Neuronal stem cell (in vitro differentiated cells): ENCODE results near the gene PIK3AP1. TPM values are rescaled to one million over a fixed set of nuclear protein-coding genes. Genes with fewer than 3 reads are reported as not detected.
"Not testable (repeated sequence)": the region's sequence is repeated elsewhere in the genome, so short reads cannot be mapped to it uniquely, and the experiment has no call there.

Experiments used
- DNase-seq: peaks from one replicate; pipeline ENCODE4 v3.0.0-alpha.2; 2013; ENCODE audit warnings: low spot score
- H2AFZ ChIP-seq: one replicate; pipeline ENCODE4 v1.6.1; 2013; ENCODE audit warnings: mild to moderate bottlenecking, low read length, inconsistent platforms
- H2AK5ac ChIP-seq: 2 replicates; pipeline ENCODE4 v1.6.1; 2013; ENCODE audit warnings: low read depth, mild to moderate bottlenecking, inconsistent platforms, low read length, moderate library complexity, mixed read lengths
- H2BK120ac ChIP-seq: 2 replicates; pipeline ENCODE4 v1.6.1; 2013; ENCODE audit warnings: low read depth, mild to moderate bottlenecking, inconsistent platforms, low read length, moderate library complexity, mixed read lengths
- H2BK12ac ChIP-seq: one replicate; pipeline ENCODE4 v1.6.1; 2013; ENCODE audit warnings: low read length, inconsistent platforms
- H2BK15ac ChIP-seq: 2 replicates; pipeline ENCODE4 v1.6.1; 2013; ENCODE audit warnings: mild to moderate bottlenecking, low read length, inconsistent platforms, mixed read lengths
- H2BK5ac ChIP-seq: one replicate; pipeline ENCODE4 v1.6.1; 2013; ENCODE audit warnings: inconsistent platforms, mild to moderate bottlenecking, low read length, moderate library complexity
- H3K14ac ChIP-seq: one replicate; pipeline ENCODE4 v1.6.1; 2013; ENCODE audit warnings: low read length, inconsistent platforms
- H3K18ac ChIP-seq: 2 replicates; pipeline ENCODE4 v1.6.1; 2013; ENCODE audit warnings: low read length, inconsistent platforms
- H3K23ac ChIP-seq: 2 replicates; pipeline ENCODE4 v1.6.1; 2013; ENCODE audit warnings: low read depth, mild to moderate bottlenecking, mixed read lengths, low read length, inconsistent platforms; ENCODE audit not compliant: poor library complexity
- H3K27ac ChIP-seq: replicated peaks from 3 replicates; pipeline ENCODE4 v1.5.1; 2013; ENCODE audit warnings: low read length, inconsistent platforms
- H3K27me3 ChIP-seq, 3 experiments: 2 replicates each; pipeline ENCODE4 v1.6.1; 2013; ENCODE audit warnings: low read length in 3 of 3, mild to moderate bottlenecking in 2 of 3, inconsistent platforms in 1 of 3, low read depth in 1 of 3, mixed read lengths in 1 of 3, moderate library complexity in 1 of 3; ENCODE audit not compliant: control insufficient read depth in 3 of 3, insufficient read depth in 3 of 3
- H3K36me3 ChIP-seq, 2 donors: replicated peaks in 1 of 2; 2 replicates each; pipeline ENCODE4 v1.6.1; 2013; ENCODE audit warnings: low read length in 2 of 2; ENCODE audit not compliant: control insufficient read depth in 2 of 2, insufficient read depth in 2 of 2
- H3K4ac ChIP-seq: 2 replicates; pipeline ENCODE4 v1.6.1; 2013; ENCODE audit warnings: inconsistent platforms, mild to moderate bottlenecking, low read length, moderate library complexity
- H3K4me1 ChIP-seq, 2 donors: 1 replicate in 1 of 2; 2 replicates in 1 of 2; pipeline ENCODE4 v1.6.1; 2013; ENCODE audit warnings: low read length in 2 of 2, low read depth in 1 of 2; ENCODE audit not compliant: control insufficient read depth in 2 of 2, insufficient read depth in 1 of 2
- H3K4me2 ChIP-seq: one replicate; pipeline ENCODE4 v1.6.1; 2013; ENCODE audit warnings: mild to moderate bottlenecking, low read length, inconsistent platforms; ENCODE audit not compliant: insufficient read depth, poor library complexity, severe bottlenecking
- H3K4me3 ChIP-seq, 2 donors: 2 replicates each; pipeline ENCODE4 v1.5.1; 2013; ENCODE audit warnings: low read length in 2 of 2, mild to moderate bottlenecking in 2 of 2, inconsistent platforms in 1 of 2, moderate library complexity in 1 of 2
- H3K79me1 ChIP-seq: one replicate; pipeline ENCODE4 v1.6.1; 2013; ENCODE audit warnings: low read depth, mild to moderate bottlenecking, inconsistent platforms, low read length, moderate library complexity
- H3K9ac ChIP-seq: one replicate; pipeline ENCODE4 v1.6.1; 2013; ENCODE audit warnings: mild to moderate bottlenecking, low read depth, low read length, inconsistent platforms; ENCODE audit not compliant: poor library complexity
- H3K9me3 ChIP-seq, 2 donors: replicated peaks in 1 of 2; 2 replicates each; pipeline versions ENCODE3 to v1.6.1; 2013; ENCODE audit warnings: low read length in 2 of 2, mild to moderate bottlenecking in 2 of 2, inconsistent platforms in 1 of 2, low read depth in 1 of 2, mixed read lengths in 1 of 2, moderate library complexity in 1 of 2; ENCODE audit not compliant: control insufficient read depth in 2 of 2, insufficient read depth in 1 of 2
- H4K8ac ChIP-seq: one replicate; pipeline ENCODE4 v1.6.1; 2013; ENCODE audit warnings: low read depth, mild to moderate bottlenecking, inconsistent platforms, low read length, moderate library complexity
- H4K91ac ChIP-seq: one replicate; pipeline ENCODE4 v1.6.1; 2013; ENCODE audit warnings: low read length, low read depth, mild to moderate bottlenecking, inconsistent platforms; ENCODE audit not compliant: poor library complexity
- WGBS, 2 donors: extraction: QIAGEN DNeasy Blood & Tissue Kit; methylation state at CpG; one replicate each; pipeline ENCODE4 v1.1.7; 2013; ENCODE audit warnings: missing lambda C conversion rate in 2 of 2, mixed read lengths in 1 of 2; ENCODE audit not compliant: insufficient read length in 2 of 2, insufficient replicate concordance in 1 of 2; ENCODE audit errors: extremely low coverage in 2 of 2; 5-methylcytosine and 5-hydroxymethylcytosine counted together
- small RNA-seq: library from polyadenylated mRNA; stranded (forward); fragments of <200 nt; extraction: miRNeasy Mini kit (QIAGEN cat#:217004); gene quantifications from one replicate; pipeline ENCODE3, GENCODE V24; 2013; ENCODE audit not compliant: insufficient read depth

Gene PIK3AP1

GRCh38 chr10:96555330-96555729, 165.0 kb downstream of the PIK3AP1 start:
- Histone ChIP-seq H3K23ac (no peak overlapping the region), H3K4me1 (peaks cover 7 to 10% of the 10 kb centered on the region in 2 donors)

DNA sequence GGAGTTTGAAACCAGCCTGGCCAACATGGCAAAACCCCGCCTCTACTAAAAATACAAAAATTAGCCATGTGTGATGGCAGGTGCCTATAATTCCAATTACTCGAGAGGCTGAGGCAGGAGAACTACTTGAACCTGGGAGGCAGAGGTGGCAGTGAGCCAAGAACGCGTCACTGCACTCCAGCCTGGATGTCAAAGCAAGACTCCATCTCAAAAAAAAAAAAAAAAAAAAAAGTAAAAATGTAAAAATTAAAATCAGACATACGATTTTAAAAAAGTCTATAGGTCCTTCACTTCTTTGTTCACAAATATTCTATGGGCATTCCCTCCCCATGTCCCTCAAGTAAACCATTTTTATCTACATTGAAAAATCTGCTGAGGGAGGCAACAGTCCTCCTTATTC, 171.7 kb downstream of the PIK3AP1 start:
- DNase-seq, result no peak
- Histone ChIP-seq H2BK120ac (no peak overlapping the region), H3K4me3 (no peak overlapping the region), H3K18ac (no peak overlapping the region), H3K14ac (no peak overlapping the region), H3K4me2 (no peak overlapping the region), H3K23ac (no peak overlapping the region), H2BK5ac (no peak overlapping the region), H3K79me1 (no peaks in the 10 kb centered on the region), H2AK5ac (no peak overlapping the region), H3K4ac (no peak overlapping the region), H3K27me3 (no peaks in the 10 kb centered on the region), H3K36me3 (peaks cover 7 to 96% of the 10 kb centered on the region in 2 donors), H3K4me1 (no peaks in the 10 kb centered on the region), H2AFZ (no peak overlapping the region), H3K9me3 (no peaks in the 10 kb centered on the region), H3K27ac (no peak overlapping the region), H3K9ac (no peak overlapping the region), H2BK12ac (no peak overlapping the region), H4K8ac (no peak overlapping the region), H2BK15ac (no peak overlapping the region), H4K91ac (no peak overlapping the region)
- WGBS, 2 donors, result no CpG with 5 or more reads among the region's 5 CpGs

More at GRCh38 chr10:96555330-96555729, 165.0 kb downstream of the PIK3AP1 start:
- no peak for DNase-seq
- no peak overlapping the region for H3K14ac ChIP-seq
- no peaks in the 10 kb centered on the region for H3K27me3 ChIP-seq
- no peak overlapping the region for H3K4me3 ChIP-seq
- no peak overlapping the region for H2BK15ac ChIP-seq
- H3K27ac ChIP-seq, result no peak overlapping the region
- no peaks in the 10 kb centered on the region for H3K79me1 ChIP-seq
- no peak overlapping the region for H2BK12ac ChIP-seq
- H3K9me3 ChIP-seq, result no peaks in the 10 kb centered on the region
- H2AK5ac ChIP-seq, result no peak overlapping the region
- H3K4ac ChIP-seq, result no peak overlapping the region
- H2BK5ac ChIP-seq, result no peak overlapping the region
- H4K8ac ChIP-seq, result no peak overlapping the region
- H2AFZ ChIP-seq, result no peak overlapping the region
- H3K36me3 ChIP-seq, result peaks cover 2 to 65% of the 10 kb centered on the region in 2 donors
- WGBS, 2 donors, result no CpG with 5 or more reads among the region's 3 CpGs
- no peak overlapping the region for H3K4me2 ChIP-seq
- no peak overlapping the region for H4K91ac ChIP-seq
- no peak overlapping the region for H3K18ac ChIP-seq
- H3K9ac ChIP-seq, result no peak overlapping the region
- H2BK120ac ChIP-seq, result no peak overlapping the region

DNA sequence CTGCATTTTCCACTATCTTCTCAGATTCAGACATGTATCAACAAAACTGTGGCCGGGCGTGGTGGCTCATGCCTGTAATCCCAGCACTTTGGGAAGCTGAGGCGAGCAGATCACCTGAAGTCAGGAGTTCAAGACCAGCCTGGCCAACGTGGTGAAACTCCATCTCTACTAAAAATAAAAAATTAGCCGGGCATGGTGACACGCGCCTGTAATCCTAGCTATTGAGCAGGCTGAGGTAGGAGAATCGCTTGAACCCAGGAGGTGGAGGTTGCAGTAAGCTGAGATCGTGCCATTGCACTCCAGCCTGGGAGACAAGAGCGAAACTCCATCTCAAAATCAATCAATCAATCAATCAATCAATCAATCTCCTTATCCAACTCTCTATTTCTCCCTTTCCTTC, 174.8 kb downstream of the PIK3AP1 start:
- H3K36me3 ChIP-seq, result peaks cover 7 to 91% of the 10 kb centered on the region in 2 donors
- H3K23ac ChIP-seq, H3K79me1 ChIP-seq, H3K4me1 ChIP-seq, H2BK120ac ChIP-seq, H4K91ac ChIP-seq, H2AFZ ChIP-seq, H3K27me3 ChIP-seq, H4K8ac ChIP-seq, H3K9me3 ChIP-seq, H3K14ac ChIP-seq, DNase-seq, H3K4ac ChIP-seq, H3K9ac ChIP-seq, H3K27ac ChIP-seq, H3K4me3 ChIP-seq, H2BK5ac ChIP-seq, H2BK15ac ChIP-seq, H2AK5ac ChIP-seq, H2BK12ac ChIP-seq, H3K18ac ChIP-seq, H3K4me2 ChIP-seq: not testable (repeated sequence)
- no CpG with 5 or more reads among the region's 10 CpGs for WGBS, 2 donors

Small RNA genes within 50 kb of the gene (small RNA-seq; reads per million reads assigned to genes)
- not detected for gene RNA5SP324
- gene RNU6-1274P, result not detected
